Progenitor cell of endocrine pancreas (in vitro differentiated cells): ENCODE data around the gene ASF1B. TPM values are rescaled to one million over a fixed set of nuclear protein-coding genes. Genes with fewer than 3 reads are reported as not detected.

Experiments used
- DNase-seq: peaks from one replicate; pipeline ENCODE4 v3.0.0; 2021; ENCODE audit warnings: low spot score; ENCODE audit not compliant: unreplicated experiment
- H3K27ac Mint-ChIP-seq: 2 replicates; pipeline ENCODE4 v1.8.0; 2021; ENCODE audit warnings: mild to moderate bottlenecking, moderate library complexity, mixed read lengths
- H3K27me3 Mint-ChIP-seq: 2 replicates; pipeline ENCODE4 v1.8.0; 2021; ENCODE audit warnings: mixed read lengths
- H3K36me3 Mint-ChIP-seq: 2 replicates; pipeline ENCODE4 v1.8.0; 2022; ENCODE audit warnings: mixed read lengths; ENCODE audit not compliant: insufficient read depth
- H3K4me1 Mint-ChIP-seq: 2 replicates; pipeline ENCODE4 v1.8.0; 2021; ENCODE audit warnings: low read depth, mixed read lengths
- H3K4me3 Mint-ChIP-seq: 2 replicates; pipeline ENCODE4 v1.8.0; 2021; ENCODE audit warnings: low read depth, mild to moderate bottlenecking, moderate library complexity, mixed read lengths
- H3K9me3 Mint-ChIP-seq: 2 replicates; pipeline ENCODE4 v1.8.0; 2021; ENCODE audit warnings: low read depth, mixed read lengths
- CTCF ChIP-seq: fragments of 200-600 bp; sonication (generic); IDR thresholded peaks from one replicate; pipeline ENCODE4 v1.5.0; 2021; ENCODE audit warnings: antibody characterized with exemption, mild to moderate bottlenecking; ENCODE audit not compliant: unreplicated experiment
- total RNA-seq: library from RNA; stranded (reverse); gene quantifications from 2 replicates; pipeline ENCODE4 v1.2.1, GENCODE V29; 2021

The ASF1B gene
- total RNA-seq, 1 donor from 2014 or later, result 18.4 TPM

GRCh38 chr19:14091081-14091812, 45.1 kb downstream of the ASF1B start:
- H3K27ac Mint-ChIP-seq, result peak overlapping the region; percentile 98
- peaks cover 3% of the 10 kb centered on the region for H3K9me3 Mint-ChIP-seq
- DNase-seq, result peak; percentile 62
- peaks cover 12% of the 10 kb centered on the region for H3K4me1 Mint-ChIP-seq
- TF ChIP-seq CTCF, result peak; percentile 47
- peak overlapping the region; percentile 96 for H3K4me3 Mint-ChIP-seq
- H3K27me3 Mint-ChIP-seq, result peaks cover 3% of the 10 kb centered on the region
- peaks cover 20% of the 10 kb centered on the region for H3K36me3 Mint-ChIP-seq

DNA sequence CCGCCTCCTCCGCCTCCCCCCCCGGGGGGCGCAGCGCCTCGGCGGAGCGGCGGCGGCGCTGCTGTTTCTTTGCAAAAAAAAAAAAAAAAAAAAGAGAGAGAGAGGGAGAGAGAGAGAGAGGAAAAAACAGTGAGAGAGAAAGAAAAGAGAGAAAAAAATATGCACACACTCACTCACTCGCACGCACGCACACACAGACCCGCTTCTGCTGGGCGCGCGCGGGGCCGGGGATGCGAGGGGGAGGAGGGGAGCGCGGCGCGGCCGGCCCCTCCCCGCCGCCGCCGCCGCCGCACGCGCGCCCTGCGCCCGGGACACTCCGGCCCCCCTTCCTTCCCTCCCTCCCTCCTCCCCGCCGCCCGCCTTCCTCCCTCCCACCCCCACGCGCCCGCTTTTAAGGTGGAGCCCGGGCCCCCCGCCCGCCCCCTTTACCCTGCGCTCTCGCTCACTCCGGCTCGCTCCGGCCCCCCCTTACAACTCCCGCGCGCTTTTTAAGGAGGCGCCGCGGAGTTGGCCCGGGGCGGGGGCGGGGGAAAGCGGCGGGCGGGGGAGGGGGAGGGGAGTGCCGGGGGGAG, 45.8 kb downstream of the ASF1B start, which contains the start of gene SAMD1:
TSS of gene SAMD1 (minus strand) at position 243 of the 572 bp plus-strand sequence.
- TF ChIP-seq CTCF, result no peak
- H3K27ac Mint-ChIP-seq, result peak within 1 kb of the TSS; percentile 98

GRCh38 chr19:14089662-14090508, 46.5 kb downstream of the ASF1B start:
- Mint-ChIP-seq H3K9me3 (peaks cover 3% of the 10 kb centered on the region), H3K27me3 (peaks cover 3% of the 10 kb centered on the region), H3K4me1 (peaks cover 15% of the 10 kb centered on the region), H3K27ac (no peak overlapping the region), H3K36me3 (peaks cover 22% of the 10 kb centered on the region), H3K4me3 (peak overlapping the region; percentile 81)
- no peak for TF ChIP-seq CTCF
- peak; percentile 45 for DNase-seq

More for the DNA sequence above, 45.8 kb downstream of the ASF1B start, which contains the start of gene SAMD1:
- H3K4me3 Mint-ChIP-seq, result peak within 1 kb of the TSS; percentile 96
- peaks cover 3% of the 10 kb centered on the region for H3K27me3 Mint-ChIP-seq
- H3K9me3 Mint-ChIP-seq, result peaks cover 3% of the 10 kb centered on the region
- peak; percentile 66 for DNase-seq
- peaks cover 20% of the 10 kb centered on the region for H3K36me3 Mint-ChIP-seq
- H3K4me1 Mint-ChIP-seq, result peaks cover 12% of the 10 kb centered on the region

- peaks cover 18% of the 10 kb centered on the region for H3K36me3 Mint-ChIP-seq
- H3K27ac Mint-ChIP-seq, result no peak overlapping the region
- H3K9me3 Mint-ChIP-seq, result peaks cover 3% of the 10 kb centered on the region
- no peak for DNase-seq
- peaks cover 3% of the 10 kb centered on the region for H3K27me3 Mint-ChIP-seq
- TF ChIP-seq CTCF, result peak; percentile 31
- peaks cover 15% of the 10 kb centered on the region for H3K4me1 Mint-ChIP-seq
- peak overlapping the region; percentile 81 for H3K4me3 Mint-ChIP-seq
Observed at GRCh38 chr19:14089412-14089661, 47.1 kb downstream of the ASF1B start.
